Common myeloid progenitor, CD34-positive (primary cell): ENCODE measurements around the gene MMP11. TPM values are rescaled to one million over a fixed set of nuclear protein-coding genes. Genes with fewer than 3 reads are reported as not detected.
A peak's percentile ranks its signal among the peaks of the same experiment; 100 is the strongest.
"Not testable (repeated sequence)": the region's sequence is repeated elsewhere in the genome, so short reads cannot be mapped to it uniquely, and the experiment has no call there.

ENCODE experiments used
- CTCF ChIA-PET: fragments of 350-600 bp; sonication (Branson Sonifier 250); formaldehyde crosslinking; loops from one replicate; lab custom pipeline; 2021; ENCODE audit warnings: antibody characterized with exemption; lab: Charles Lee
- POLR2A ChIA-PET: fragments of 350-600 bp; sonication (Branson Sonifier 250); formaldehyde crosslinking; loops from one replicate; lab custom pipeline; 2021; ENCODE audit warnings: antibody characterized with exemption; lab: Charles Lee
- DNase-seq, 3 donors: peaks; one replicate each; pipeline versions ENCODE4 v3.0.0 to v3.0.0-alpha.2; 2013
- H3K27ac ChIP-seq, 2 experiments: 1 replicate in 1 of 2; 2 replicates in 1 of 2; pipeline ENCODE4 v1.7.0; 2013; ENCODE audit warnings: inconsistent platforms in 2 of 2, low read length in 2 of 2, mild to moderate bottlenecking in 2 of 2, low read depth in 1 of 2, moderate library complexity in 1 of 2; ENCODE audit not compliant: severe bottlenecking in 2 of 2, insufficient read depth in 1 of 2, poor library complexity in 1 of 2
- H3K27me3 ChIP-seq, 5 experiments: replicated peaks in 2 of 5; 1 replicate in 3 of 5; 2 replicates in 2 of 5; pipeline versions ENCODE4 v1.6.1 to v1.7.0; 2013; ENCODE audit warnings: low read length in 4 of 5, mild to moderate bottlenecking in 2 of 5, moderate library complexity in 2 of 5, inconsistent platforms in 1 of 5; ENCODE audit not compliant: insufficient read depth in 5 of 5, control insufficient read depth in 4 of 5
- H3K36me3 ChIP-seq, 4 experiments: 1 replicate in 2 of 4; 2 replicates in 2 of 4; pipeline versions ENCODE4 v1.6.1 to v1.7.0; 2013; ENCODE audit warnings: low read length in 3 of 4, control low read depth in 1 of 4, mild to moderate bottlenecking in 1 of 4; ENCODE audit not compliant: control insufficient read depth in 4 of 4, insufficient read depth in 4 of 4
- H3K4me1 ChIP-seq, 4 experiments: 1 replicate in 3 of 4; 2 replicates in 1 of 4; pipeline versions ENCODE4 v1.6.1 to v1.7.1; 2013; ENCODE audit warnings: low read length in 3 of 4, mild to moderate bottlenecking in 3 of 4, control low read depth in 1 of 4, inconsistent platforms in 1 of 4, moderate library complexity in 1 of 4; ENCODE audit not compliant: control insufficient read depth in 4 of 4, insufficient read depth in 4 of 4; ENCODE audit errors: control extremely low read depth in 1 of 4
- H3K4me3 ChIP-seq, 7 experiments: 1 replicate in 4 of 7; 2 replicates in 3 of 7; pipeline versions ENCODE4 v1.5.1 to v1.7.0; 2013; ENCODE audit warnings: mild to moderate bottlenecking in 7 of 7, low read length in 6 of 7, moderate library complexity in 6 of 7, inconsistent platforms in 2 of 7, low read depth in 2 of 7, control low read depth in 1 of 7; ENCODE audit not compliant: insufficient read depth in 4 of 7, control insufficient read depth in 1 of 7; ENCODE audit errors: extremely low read depth in 1 of 7
- H3K9me3 ChIP-seq, 5 experiments: 1 replicate in 4 of 5; 2 replicates in 1 of 5; pipeline versions ENCODE4 v1.6.1 to v1.7.1; 2013; ENCODE audit warnings: low read length in 4 of 5, mild to moderate bottlenecking in 2 of 5, inconsistent platforms in 1 of 5, low read depth in 1 of 5, moderate library complexity in 1 of 5; ENCODE audit not compliant: control insufficient read depth in 4 of 5, insufficient read depth in 2 of 5; ENCODE audit errors: control extremely low read depth in 1 of 5
- WGBS: methylation state at CpG from one replicate; pipeline ENCODE4 v1.1.5; 2013; ENCODE audit not compliant: insufficient coverage; 5-methylcytosine and 5-hydroxymethylcytosine counted together
- polyA plus RNA-seq: library from polyadenylated mRNA; unstranded; fragments of 120-200 nt; gene quantifications from one replicate; pipeline ENCODE4 v1.2.1, GENCODE V29; 2013

MMP11 gene, protein sequence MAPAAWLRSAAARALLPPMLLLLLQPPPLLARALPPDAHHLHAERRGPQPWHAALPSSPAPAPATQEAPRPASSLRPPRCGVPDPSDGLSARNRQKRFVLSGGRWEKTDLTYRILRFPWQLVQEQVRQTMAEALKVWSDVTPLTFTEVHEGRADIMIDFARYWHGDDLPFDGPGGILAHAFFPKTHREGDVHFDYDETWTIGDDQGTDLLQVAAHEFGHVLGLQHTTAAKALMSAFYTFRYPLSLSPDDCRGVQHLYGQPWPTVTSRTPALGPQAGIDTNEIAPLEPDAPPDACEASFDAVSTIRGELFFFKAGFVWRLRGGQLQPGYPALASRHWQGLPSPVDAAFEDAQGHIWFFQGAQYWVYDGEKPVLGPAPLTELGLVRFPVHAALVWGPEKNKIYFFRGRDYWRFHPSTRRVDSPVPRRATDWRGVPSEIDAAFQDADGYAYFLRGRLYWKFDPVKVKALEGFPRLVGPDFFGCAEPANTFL
- 1.5 TPM for polyA plus RNA-seq

DNA sequence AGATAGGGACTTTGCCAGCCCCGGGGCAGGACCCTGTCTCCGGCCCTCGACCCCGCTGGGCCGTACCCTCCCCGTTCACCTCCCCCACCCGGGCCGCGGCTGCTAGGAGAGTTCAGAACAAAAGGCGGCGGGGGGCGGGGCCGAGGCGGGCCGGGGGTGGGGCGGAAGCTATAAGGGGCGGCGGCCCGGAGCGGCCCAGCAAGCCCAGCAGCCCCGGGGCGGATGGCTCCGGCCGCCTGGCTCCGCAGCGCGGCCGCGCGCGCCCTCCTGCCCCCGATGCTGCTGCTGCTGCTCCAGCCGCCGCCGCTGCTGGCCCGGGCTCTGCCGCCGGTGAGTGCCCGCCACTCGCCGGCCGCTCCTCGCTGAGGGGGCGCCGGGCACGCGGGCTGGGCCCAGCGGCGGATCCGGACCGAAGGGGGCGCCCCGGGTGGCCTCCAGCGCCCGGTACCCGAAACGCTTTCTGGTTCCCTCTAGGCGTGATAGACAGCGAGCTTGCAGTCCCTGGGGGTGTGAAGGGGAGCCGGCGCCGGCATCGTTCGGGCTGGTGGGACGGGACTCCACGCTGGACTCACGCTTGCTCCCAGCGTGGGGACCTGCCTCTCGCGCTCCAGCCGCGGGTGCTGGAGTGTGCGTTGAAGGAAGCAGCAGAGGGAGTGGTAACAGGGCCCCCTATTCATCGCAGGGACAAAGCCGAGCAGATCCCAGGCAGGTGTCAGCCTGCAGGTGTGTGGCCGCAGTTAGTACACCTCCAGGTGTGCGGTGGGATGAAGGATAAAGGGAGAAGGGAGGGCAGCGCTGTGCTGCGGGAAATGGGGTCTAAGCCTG, at the start of gene MMP11:
Gene MMP11 (plus strand): TSS at position 201 of the 825 bp plus-strand sequence. CDS start 22 bp downstream, at position 223.
- CTCF ChIA-PET = interaction anchor here (0.8 to 3.0 kb wide), 2 partner anchors 73 to 76 kb away, joined by 3 to 18 read pairs; no protein-coding TSS in a partner anchor
- Histone ChIP-seq H3K27ac (no peak within 1 kb of the TSS), H3K4me1 (peaks cover 3 to 44% (median 35%) of the 10 kb centered on the region in 4 experiments), H3K27me3 (peaks cover 0 to 10% (median 0%) of the 10 kb centered on the region in 5 experiments), H3K36me3 (no peaks in the 10 kb centered on the region), H3K9me3 (no peaks in the 10 kb centered on the region), H3K4me3 (peak within 1 kb of the TSS in 6 of 7 experiments; percentile 27 to 70 (median 52))
- POLR2A ChIA-PET = interaction anchor here (0.6 kb wide), 1 partner anchor 10 kb away, joined by 7 read pairs; no protein-coding TSS in a partner anchor
- DNase-seq = peak in 2 of 3 donors; percentile 43 to 47
- WGBS = 7% methylated on average over 61 of the region's 79 CpGs

DNA sequence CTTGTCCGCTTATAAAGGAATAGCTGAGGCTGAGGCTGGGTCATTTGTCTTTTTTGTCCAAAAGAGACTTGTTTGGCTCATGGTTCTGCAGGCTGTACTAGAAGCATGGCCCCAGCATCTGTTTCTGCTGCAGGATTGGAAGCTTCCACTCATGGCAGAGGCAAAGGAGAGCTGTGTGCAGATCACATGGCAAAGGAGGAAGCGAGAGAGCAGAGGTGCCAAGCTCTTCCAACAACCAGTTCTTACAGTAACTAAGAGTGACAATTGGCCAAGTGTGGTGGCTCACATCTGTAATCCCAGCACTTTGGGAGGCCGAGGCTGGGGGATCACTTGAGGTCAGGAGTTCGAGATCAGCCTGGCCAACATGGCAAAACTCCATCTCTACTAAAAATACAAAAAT, 44.5 kb upstream of the MMP11 start:
- DNase-seq = peak in 1 of 3 donors; percentile 12
- H3K27ac ChIP-seq, H3K9me3 ChIP-seq, H3K36me3 ChIP-seq, POLR2A ChIA-PET, H3K27me3 ChIP-seq, H3K4me1 ChIP-seq, H3K4me3 ChIP-seq: not testable (repeated sequence)
- CTCF ChIA-PET = interaction anchor here (1.1 to 1.4 kb wide), 2 partner anchors 12 to 22 kb away, joined by 3 read pairs; partner anchors contain the start of gene ZNF70
- 80% methylated on average over 2 of the region's 4 CpGs for WGBS

DNA sequence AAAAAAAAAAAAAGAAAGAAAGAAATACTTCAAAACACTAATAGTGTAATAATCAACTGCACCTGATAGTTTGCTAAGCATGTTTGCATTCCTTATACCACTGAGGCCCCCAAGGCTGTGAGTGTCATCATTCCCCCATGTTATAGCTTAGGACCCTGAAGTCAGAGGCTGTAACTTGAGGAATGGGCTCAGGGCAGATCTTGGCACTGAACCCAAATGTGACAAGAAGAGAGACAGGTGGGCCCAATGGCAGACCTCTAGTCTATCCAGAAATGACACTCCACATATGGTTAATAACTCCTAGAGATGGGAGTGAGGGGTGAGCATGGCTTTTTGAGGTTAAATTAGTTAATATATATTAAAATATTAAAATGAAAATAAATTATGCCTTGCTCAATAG, 35.0 kb upstream of the MMP11 start:
- no peak overlapping the region for H3K27ac ChIP-seq
- no peaks in the 10 kb centered on the region for H3K9me3 ChIP-seq
- H3K27me3 ChIP-seq = no peaks in the 10 kb centered on the region
- DNase-seq = no peak
- H3K4me1 ChIP-seq = no peaks in the 10 kb centered on the region
- peaks cover 3 to 19% (median 11%) of the 10 kb centered on the region in 4 experiments for H3K36me3 ChIP-seq
- ChIA-PET CTCF (interaction anchor here (0.8 to 1.1 kb wide), 4 partner anchors 18 to 123 kb away, joined by 3 read pairs; no protein-coding TSS in a partner anchor), POLR2A (interaction anchor here (0.6 kb wide), 1 partner anchor 12 kb away, joined by 4 read pairs; no protein-coding TSS in a partner anchor)
- H3K4me3 ChIP-seq = no peak overlapping the region

DNA sequence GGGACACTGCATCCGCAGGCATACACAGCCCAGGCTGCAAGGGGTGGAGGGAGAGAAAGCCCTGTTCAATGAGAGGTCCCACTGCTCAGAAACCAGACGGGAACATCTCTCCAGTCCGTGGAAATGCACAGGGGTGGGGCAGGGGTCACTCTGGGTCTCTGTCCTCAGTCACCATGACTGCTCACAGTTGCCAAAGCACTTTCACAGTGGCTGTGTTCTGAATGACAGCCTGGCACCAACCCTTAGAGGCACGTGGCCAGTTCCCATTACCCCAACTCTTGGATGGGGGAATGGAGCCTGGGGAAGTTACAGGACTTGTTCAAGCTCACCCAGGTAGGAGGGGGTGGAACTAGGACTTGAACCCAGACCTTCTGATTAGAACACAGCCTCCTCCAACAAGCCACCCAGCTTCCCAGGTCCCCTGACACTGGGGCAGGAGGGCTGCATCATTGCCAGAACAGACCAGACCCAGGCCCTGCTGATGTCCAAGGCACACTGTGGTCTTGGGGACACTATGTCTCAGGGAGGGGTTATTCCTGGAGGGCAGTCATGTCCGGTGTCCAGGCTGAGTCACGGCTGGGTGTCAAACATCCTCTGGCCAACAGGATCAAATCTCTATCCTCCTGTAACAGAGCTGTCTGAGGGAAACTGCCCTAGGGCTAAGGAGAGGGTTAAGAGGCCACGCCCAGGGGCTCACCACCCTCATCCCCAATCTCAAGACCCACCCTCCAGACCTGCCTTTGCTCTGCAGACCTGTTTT, 30.0 kb upstream of the MMP11 start:
- 100% methylated on average over 2 of the region's 7 CpGs for WGBS
- Histone ChIP-seq H3K4me1 (peaks cover 2 to 13% (median 6%) of the 10 kb centered on the region in 4 experiments), H3K27me3 (no peaks in the 10 kb centered on the region), H3K27ac (no peak overlapping the region), H3K36me3 (peaks cover 12 to 46% (median 30%) of the 10 kb centered on the region in 4 experiments), H3K4me3 (no peak overlapping the region), H3K9me3 (no peaks in the 10 kb centered on the region)
- DNase-seq = no peak
- ChIA-PET CTCF (no interaction called here), POLR2A (no interaction called here)

DNA sequence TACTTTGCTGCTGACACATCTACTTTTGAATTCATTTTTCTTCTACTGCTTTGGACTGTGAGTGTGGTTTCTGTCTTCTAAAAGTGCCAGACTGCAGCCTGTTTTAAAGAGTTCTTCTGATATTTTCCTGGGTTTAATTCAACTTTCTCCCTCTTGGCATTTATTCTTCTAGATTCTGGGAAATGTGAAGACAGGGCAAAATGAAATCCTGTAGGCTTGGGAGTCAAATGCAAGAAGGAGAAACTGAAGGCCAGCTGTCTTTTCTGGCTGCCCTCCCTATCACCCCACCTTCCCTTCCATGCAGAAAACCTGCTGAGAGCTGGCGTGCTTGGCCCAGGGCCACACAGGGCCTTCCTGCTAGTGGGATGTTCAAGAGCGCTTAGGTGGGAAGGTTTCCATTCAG, 29.3 kb upstream of the MMP11 start:
- WGBS = 100% methylated on average over 1 of the region's 2 CpGs
- Histone ChIP-seq H3K36me3 (peaks cover 12 to 46% (median 30%) of the 10 kb centered on the region in 4 experiments), H3K4me3 (no peak overlapping the region), H3K27ac (no peak overlapping the region), H3K27me3 (no peaks in the 10 kb centered on the region), H3K9me3 (no peaks in the 10 kb centered on the region), H3K4me1 (peaks cover 2 to 18% (median 11%) of the 10 kb centered on the region in 4 experiments)
- ChIA-PET CTCF (no interaction called here), POLR2A (no interaction called here)
- DNase-seq = no peak

DNA sequence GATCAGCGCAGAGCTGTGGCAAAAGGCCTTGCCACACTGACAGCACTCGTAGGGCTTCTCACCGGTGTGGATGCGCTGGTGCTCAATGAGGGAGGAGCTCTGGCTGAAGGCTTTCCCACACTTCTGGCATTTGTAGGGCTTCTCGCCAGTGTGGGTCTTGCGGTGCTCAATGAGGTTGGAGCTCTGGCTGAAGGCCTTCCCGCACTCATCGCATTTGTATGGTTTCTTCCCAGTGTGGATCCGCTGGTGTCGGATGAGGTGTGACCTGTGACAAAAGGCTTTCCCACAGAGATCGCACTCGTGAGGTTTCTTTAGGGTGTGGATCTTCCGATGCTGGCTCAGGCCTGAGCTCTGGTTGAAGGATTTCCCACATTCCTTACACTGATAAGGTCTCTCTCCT, 28.6 kb upstream of the MMP11 start:
- 97% methylated on average over 11 of the region's 13 CpGs for WGBS
- no peak overlapping the region for H3K27ac ChIP-seq
- peaks cover 12 to 46% (median 30%) of the 10 kb centered on the region in 4 experiments for H3K36me3 ChIP-seq
- H3K27me3 ChIP-seq = no peaks in the 10 kb centered on the region
- ChIA-PET CTCF (interaction anchor here (1.7 kb wide), 1 partner anchor 8 kb away, joined by 6 read pairs; no protein-coding TSS in a partner anchor), POLR2A (no interaction called here)
- H3K4me3 ChIP-seq = no peak overlapping the region
- no peaks in the 10 kb centered on the region for H3K9me3 ChIP-seq
- peaks cover 2 to 18% (median 11%) of the 10 kb centered on the region in 4 experiments for H3K4me1 ChIP-seq
- no peak for DNase-seq
